Midbrain (tissue), 1 donor: ENCODE data around the gene SLC30A1.
A peak's percentile ranks its signal among the peaks of the same experiment; 100 is the strongest.
"Not testable (repeated sequence)": the region's sequence is repeated elsewhere in the genome, so short reads cannot be mapped to it uniquely, and the experiment has no call there.

Experiments
- DNase-seq: peaks from one replicate; lab custom pipeline; 2025; lab: John Stamatoyannopoulos, UW

SLC30A1 gene

GRCh38 chr1:211547710-211548109 lies 31.3 kb downstream of the SLC30A1 start:
- no peak for DNase-seq

- DNase-seq: no peak
These were observed 32.4 kb downstream of the SLC30A1 start for GRCh38 chr1:211546543-211546942.

- DNase-seq: no peak
These were observed 35.9 kb downstream of the SLC30A1 start for GRCh38 chr1:211543025-211543424.

GRCh38 chr1:211541720-211542477 lies 37.1 kb downstream of the SLC30A1 start:
- peak; percentile 2 for DNase-seq

- no peak for DNase-seq
These were observed 37.7 kb downstream of the SLC30A1 start for GRCh38 chr1:211541278-211541677.

- not testable (repeated sequence) for DNase-seq
These were observed 38.1 kb downstream of the SLC30A1 start for GRCh38 chr1:211540824-211541223.

GRCh38 chr1:211538287-211538686 lies 40.7 kb downstream of the SLC30A1 start:
- DNase-seq: no peak

- DNase-seq: no peak
These were observed 41.7 kb downstream of the SLC30A1 start for GRCh38 chr1:211537253-211537652.

GRCh38 chr1:211536606-211537005 lies 42.4 kb downstream of the SLC30A1 start:
- DNase-seq: no peak

GRCh38 chr1:211535346-211535745 lies 43.6 kb downstream of the SLC30A1 start:
- no peak for DNase-seq

GRCh38 chr1:211534545-211535291 lies 44.2 kb downstream of the SLC30A1 start:
- no peak for DNase-seq

- no peak for DNase-seq
These were observed 46.9 kb downstream of the SLC30A1 start for GRCh38 chr1:211532088-211532444.

GRCh38 chr1:211531194-211532087 lies 47.5 kb downstream of the SLC30A1 start:
- DNase-seq: no peak

- DNase-seq: no peak
These were observed 48.9 kb downstream of the SLC30A1 start for GRCh38 chr1:211530102-211530501.

GRCh38 chr1:211529453-211529852 lies 49.5 kb downstream of the SLC30A1 start:
- no peak for DNase-seq

GRCh38 chr1:211529011-211529410 lies 50.0 kb downstream of the SLC30A1 start:
- DNase-seq: no peak

- DNase-seq: no peak
These were observed 51.1 kb downstream of the SLC30A1 start for GRCh38 chr1:211527888-211528287.

GRCh38 chr1:211527006-211527405 lies 52.0 kb downstream of the SLC30A1 start:
- no peak for DNase-seq

- DNase-seq: no peak
These were observed 52.9 kb downstream of the SLC30A1 start for GRCh38 chr1:211526101-211526500.

GRCh38 chr1:211525101-211525676 lies 53.8 kb downstream of the SLC30A1 start:
- no peak for DNase-seq

GRCh38 chr1:211524521-211524920 lies 54.4 kb downstream of the SLC30A1 start:
- DNase-seq: peak; percentile 19

- DNase-seq: no peak
These were observed 56.2 kb downstream of the SLC30A1 start for GRCh38 chr1:211522804-211523203.
